PFSK-1 (cell line): ENCODE results near the gene PPP3CA.

Experiments
- FOXP2 ChIP-seq: optimal IDR thresholded peaks from 2 replicates; pipeline ENCODE3; 2011; ENCODE audit warnings: borderline replicate concordance, control low read depth, inconsistent platforms; ENCODE audit not compliant: insufficient read depth; ENCODE audit errors: extremely low read length, extremely low read depth
- POLR2AphosphoS5 ChIP-seq: IDR thresholded peaks from 2 replicates; pipeline ENCODE4 v1.6.1; 2012; ENCODE audit warnings: low read depth, mild to moderate bottlenecking, control low read depth, low read length, moderate library complexity
- SIN3A ChIP-seq: IDR thresholded peaks from 2 replicates; pipeline ENCODE4 v1.6.1; 2012; ENCODE audit warnings: mild to moderate bottlenecking, low read length, moderate library complexity, borderline replicate concordance; ENCODE audit not compliant: insufficient read depth
- TAF1 ChIP-seq: IDR thresholded peaks from 2 replicates; pipeline ENCODE4 v1.6.1; 2012; ENCODE audit warnings: low read length, control low read depth, borderline replicate concordance; ENCODE audit not compliant: insufficient read depth
- TF ChIP-seq, protein P1 (sequence below), 2 experiments: IDR thresholded peaks; 2 replicates each; pipeline versions ENCODE4 v1.6.1 to v1.8.0; 2011 to 2012; ENCODE audit warnings: low read depth in 2 of 2, low read length in 2 of 2, control low read depth in 1 of 2, inconsistent platforms in 1 of 2, mild to moderate bottlenecking in 1 of 2, moderate library complexity in 1 of 2; ENCODE audit not compliant: insufficient read depth in 1 of 2

Gene PPP3CA

DNA sequence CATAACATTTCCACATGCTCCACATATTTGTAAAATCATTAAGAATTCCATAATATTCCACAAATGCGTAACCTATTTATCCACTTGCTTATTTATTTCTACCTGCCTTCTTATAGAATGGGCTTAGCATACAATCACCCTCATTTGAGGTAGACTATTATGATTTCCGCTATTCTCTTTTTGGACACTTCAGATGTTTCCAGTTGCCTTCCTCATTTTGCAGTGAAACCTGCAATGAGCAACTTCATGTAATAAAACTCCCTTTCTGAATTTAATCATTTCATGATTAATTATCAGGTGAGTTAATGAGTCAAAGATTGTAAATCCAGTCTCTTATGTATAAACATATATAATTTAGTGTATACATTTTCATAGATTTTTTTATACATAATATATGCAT is 58.0 kb downstream of the PPP3CA start:
- TF ChIP-seq SIN3A (no peak), POLR2AphosphoS5 (no peak), TAF1 (no peak), FOXP2 (no peak)
- TF ChIP-seq, protein P1, sequence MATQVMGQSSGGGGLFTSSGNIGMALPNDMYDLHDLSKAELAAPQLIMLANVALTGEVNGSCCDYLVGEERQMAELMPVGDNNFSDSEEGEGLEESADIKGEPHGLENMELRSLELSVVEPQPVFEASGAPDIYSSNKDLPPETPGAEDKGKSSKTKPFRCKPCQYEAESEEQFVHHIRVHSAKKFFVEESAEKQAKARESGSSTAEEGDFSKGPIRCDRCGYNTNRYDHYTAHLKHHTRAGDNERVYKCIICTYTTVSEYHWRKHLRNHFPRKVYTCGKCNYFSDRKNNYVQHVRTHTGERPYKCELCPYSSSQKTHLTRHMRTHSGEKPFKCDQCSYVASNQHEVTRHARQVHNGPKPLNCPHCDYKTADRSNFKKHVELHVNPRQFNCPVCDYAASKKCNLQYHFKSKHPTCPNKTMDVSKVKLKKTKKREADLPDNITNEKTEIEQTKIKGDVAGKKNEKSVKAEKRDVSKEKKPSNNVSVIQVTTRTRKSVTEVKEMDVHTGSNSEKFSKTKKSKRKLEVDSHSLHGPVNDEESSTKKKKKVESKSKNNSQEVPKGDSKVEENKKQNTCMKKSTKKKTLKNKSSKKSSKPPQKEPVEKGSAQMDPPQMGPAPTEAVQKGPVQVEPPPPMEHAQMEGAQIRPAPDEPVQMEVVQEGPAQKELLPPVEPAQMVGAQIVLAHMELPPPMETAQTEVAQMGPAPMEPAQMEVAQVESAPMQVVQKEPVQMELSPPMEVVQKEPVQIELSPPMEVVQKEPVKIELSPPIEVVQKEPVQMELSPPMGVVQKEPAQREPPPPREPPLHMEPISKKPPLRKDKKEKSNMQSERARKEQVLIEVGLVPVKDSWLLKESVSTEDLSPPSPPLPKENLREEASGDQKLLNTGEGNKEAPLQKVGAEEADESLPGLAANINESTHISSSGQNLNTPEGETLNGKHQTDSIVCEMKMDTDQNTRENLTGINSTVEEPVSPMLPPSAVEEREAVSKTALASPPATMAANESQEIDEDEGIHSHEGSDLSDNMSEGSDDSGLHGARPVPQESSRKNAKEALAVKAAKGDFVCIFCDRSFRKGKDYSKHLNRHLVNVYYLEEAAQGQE (IDR thresholded peaks at IDR 0.05; ENCODE audit: insufficient read depth in 1 of 2, low read depth in 2 of 2, low read length in 2 of 2): no peak

DNA sequence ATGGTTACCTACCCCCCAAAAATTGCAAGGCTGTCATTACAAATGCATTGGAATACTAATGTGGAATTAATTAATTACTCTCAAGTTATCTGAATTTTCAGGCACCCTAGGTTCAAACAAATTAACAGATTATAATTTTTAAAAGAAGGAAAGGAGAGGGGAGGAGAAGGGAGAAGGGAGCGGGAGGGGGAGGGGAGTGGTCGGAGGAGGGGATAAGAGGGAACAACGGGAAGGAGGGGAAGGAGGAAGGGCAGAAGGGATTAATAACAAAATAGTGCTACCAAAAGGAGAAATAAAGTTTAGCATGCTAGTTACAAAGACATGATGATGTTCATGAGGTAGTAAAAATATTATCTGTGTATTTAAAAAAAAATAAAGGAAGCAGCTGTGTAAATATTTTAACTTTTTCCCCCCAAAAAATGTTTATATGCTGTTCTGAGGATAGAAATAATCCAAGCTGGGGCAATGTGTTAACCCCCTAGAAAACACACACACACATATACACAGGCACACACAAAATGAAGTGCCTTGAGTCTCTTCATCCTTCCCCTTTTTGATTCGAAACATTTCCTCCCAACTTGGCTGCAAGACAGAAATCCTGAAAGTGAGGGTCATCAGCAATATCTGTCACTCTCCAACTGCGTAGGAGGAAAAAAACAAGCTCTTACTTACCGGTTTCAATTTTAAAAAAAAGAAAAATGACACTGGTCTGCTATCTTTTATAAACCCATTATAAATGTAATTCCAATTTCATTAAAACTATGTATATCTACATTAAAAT is 58.8 kb downstream of the PPP3CA start:
- 0 out of 2 replicates have a peak, but pooled peaks have one; percentile 11 for TF ChIP-seq SIN3A
- TF ChIP-seq, protein P1 (IDR thresholded peaks at IDR 0.05; ENCODE audit: insufficient read depth in 1 of 2, low read depth in 2 of 2, low read length in 2 of 2): no peak
- no peak for TF ChIP-seq FOXP2

DNA sequence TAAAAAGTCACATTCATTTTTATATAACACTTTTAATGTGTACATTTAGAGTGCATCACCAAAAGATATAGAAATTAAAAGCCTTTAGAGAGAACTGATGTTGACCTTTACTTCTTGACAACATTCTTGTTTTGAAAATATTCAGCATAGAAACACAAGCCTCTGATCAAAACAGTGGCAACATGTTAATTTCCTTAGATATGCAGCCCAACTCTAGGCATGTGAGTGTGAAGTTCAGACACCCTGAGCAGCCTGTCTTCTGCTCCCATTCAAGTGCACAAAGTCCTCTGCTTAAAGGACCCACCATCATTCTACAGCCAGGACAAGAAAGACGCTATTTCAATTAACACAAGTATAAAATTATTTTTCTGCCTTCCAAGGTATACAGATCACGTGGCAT is 60.0 kb downstream of the PPP3CA start:
- no peak for TF ChIP-seq SIN3A
- TF ChIP-seq FOXP2: no peak
- TF ChIP-seq, protein P1 (IDR thresholded peaks at IDR 0.05; ENCODE audit: insufficient read depth in 1 of 2, low read depth in 2 of 2, low read length in 2 of 2): no peak
- TF ChIP-seq POLR2AphosphoS5: no peak
- no peak for TF ChIP-seq TAF1

DNA sequence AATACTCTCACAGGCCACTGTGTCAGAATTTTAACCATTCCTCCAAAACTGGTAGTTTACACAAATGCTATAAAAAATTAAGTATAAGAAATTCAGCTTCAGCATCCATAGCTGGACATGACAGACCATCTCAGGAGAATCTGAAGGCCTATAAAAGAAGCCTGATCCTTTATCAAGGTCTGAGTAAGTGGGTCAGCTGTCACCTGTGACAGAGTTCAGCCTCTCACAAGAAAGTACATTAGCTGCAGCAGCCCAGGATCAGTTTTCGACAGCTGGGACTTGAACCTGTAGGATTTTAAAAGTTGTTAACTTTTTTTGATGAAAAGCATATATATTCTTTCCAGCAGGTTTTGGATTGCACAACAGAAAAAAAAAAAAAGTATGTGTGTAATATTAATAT is 60.7 kb downstream of the PPP3CA start:
- TF ChIP-seq TAF1 (no peak), POLR2AphosphoS5 (no peak), SIN3A (no peak), FOXP2 (no peak)
- TF ChIP-seq, protein P1 (IDR thresholded peaks at IDR 0.05; ENCODE audit: insufficient read depth in 1 of 2, low read depth in 2 of 2, low read length in 2 of 2): no peak

DNA sequence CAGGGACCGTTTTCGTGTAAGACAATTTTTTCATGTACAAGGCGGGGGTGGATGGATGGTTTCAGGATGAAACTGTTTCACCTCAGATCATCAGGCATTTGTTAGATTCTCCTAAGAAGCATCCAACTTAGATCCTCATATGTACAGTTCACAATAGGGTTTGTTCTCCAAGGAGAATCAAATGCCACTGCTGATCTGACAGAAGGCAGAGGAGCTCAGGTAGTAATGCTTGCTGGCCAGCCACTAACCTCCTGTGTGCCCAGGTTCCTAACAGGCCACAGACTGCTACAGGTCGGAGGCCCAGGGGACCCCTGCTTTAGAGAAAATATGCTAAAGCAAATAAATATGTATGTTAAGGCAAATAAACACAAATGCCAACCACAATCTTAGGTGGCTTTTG is 61.3 kb downstream of the PPP3CA start:
- TF ChIP-seq TAF1 (no peak), POLR2AphosphoS5 (no peak), SIN3A (no peak), FOXP2 (no peak)
- TF ChIP-seq, protein P1 (IDR thresholded peaks at IDR 0.05; ENCODE audit: insufficient read depth in 1 of 2, low read depth in 2 of 2, low read length in 2 of 2): no peak
